SK-N-MC (cell line): ENCODE measurements around the gene ETFBKMT.

Source experiments
- EZH2 ChIP-seq: fragments of 200-600 bp; sonication (generic); IDR thresholded peaks from one replicate; pipeline ENCODE4 v1.6.1; 2017; ENCODE audit warnings: antibody characterized with exemption
- POLR2AphosphoS5 ChIP-seq: IDR thresholded peaks from 2 replicates; pipeline ENCODE4 v1.6.1; 2012; ENCODE audit warnings: mild to moderate bottlenecking, low read depth, low read length, borderline replicate concordance

DNA sequence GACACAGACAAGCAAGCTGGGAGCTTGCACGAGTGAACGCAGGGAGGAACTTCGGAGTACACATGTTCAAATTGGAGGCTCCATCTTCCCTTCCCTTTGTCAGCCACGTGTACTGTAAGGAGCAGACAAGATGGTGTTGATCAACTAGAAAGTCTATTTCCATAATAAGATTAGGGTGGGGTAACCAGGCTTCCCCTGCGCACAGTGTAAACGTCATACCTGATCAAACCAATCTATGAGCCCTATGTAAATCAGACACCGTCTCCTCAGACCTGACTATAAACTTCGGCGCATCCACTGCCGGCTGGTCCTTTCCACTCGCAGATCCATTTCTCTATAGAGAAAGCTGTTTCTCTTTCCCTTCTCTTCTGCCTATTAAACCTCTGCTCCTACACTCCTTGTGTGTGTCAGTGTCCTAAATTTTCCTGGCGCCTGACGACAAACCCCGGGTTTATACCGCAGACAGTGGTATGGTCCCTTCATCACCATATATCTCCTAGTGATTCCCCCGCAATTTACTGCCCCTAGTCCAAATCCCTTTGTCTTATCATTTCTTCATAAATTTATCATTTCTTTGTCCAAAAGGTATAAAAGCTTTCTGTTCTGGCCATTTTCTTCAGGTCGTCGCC is 7.5 kb upstream of the ETFBKMT start:
- TF ChIP-seq POLR2AphosphoS5 (peak; percentile 73; the same call in 1 of the 2 replicates), EZH2 (no peak)
